H4 (cell line): Measurements from ENCODE around the gene ODF2. TPM values are rescaled to one million over a fixed set of nuclear protein-coding genes. Genes with fewer than 3 reads are reported as not detected.
"Not testable (repeated sequence)": the region's sequence is repeated elsewhere in the genome, so short reads cannot be mapped to it uniquely, and the experiment has no call there.

ENCODE experiments used
- DNase-seq: peaks from one replicate; pipeline ENCODE4 v3.0.0-alpha.2; 2015; ENCODE audit warnings: low spot score
- total RNA-seq: library from RNA; depleted of rRNA; stranded (reverse); fragments of >200 nt; shearing (Covaris generic); gene quantifications from 2 replicates; pipeline ENCODE4 v1.2.3, GENCODE V29; 2014

The ODF2 gene
- total RNA-seq, 1 experiment from 2014 or later: 28.6 TPM

DNA sequence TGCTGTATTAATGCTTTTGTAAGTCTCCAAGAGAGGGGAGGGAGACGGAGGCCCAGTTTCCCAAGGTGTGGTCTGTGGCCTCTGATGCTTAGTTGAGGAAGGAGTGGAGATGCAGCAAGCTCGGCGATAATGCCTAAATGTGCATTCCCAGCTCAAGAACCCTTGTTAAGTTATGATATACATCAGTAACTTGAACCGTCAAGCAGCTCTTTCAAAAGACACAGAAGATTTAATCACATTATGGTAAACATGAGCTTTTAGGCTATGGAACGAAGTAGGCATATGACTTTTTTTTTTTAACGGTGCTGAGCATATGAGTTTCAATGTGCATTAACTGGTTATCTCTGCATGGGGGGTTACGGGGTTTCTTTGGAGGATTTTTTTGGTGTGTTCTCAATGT lies 26.4 kb downstream of the ODF2 start:
- DNase-seq: no peak

DNA sequence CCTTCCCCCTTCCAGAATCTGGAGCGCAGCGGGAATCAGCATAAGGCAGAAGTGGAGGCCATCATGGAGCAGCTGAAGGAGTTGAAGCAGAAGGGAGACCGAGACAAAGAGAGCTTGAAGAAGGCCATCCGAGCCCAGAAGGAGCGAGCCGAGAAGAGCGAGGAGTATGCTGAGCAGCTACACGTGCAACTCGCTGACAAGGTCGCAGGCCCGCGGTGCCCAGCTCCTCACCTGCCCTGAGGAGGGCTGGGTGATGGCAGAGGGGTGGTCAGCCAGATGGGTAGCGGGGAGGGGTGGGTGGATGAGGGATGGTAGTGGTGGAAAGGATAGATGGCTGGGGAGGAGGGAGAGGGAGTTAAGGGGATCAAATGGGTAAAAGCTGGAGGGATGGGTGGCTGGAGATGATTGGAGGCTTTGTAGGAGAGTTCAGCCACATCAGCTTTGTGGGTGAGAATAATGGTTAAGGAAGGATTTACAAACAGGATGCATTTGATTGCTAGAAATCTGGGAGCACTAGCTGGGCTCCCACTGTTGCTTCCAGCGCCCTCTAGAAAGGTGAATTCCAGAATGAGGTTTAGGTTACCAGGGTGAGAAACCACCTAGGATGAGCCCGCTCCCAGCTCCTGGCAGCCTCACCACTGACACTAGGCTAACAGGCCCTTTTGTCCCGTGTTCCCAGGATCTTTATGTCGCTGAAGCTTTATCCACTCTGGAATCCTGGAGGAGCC lies 29.0 kb downstream of the ODF2 start:
- DNase-seq: no peak

DNA sequence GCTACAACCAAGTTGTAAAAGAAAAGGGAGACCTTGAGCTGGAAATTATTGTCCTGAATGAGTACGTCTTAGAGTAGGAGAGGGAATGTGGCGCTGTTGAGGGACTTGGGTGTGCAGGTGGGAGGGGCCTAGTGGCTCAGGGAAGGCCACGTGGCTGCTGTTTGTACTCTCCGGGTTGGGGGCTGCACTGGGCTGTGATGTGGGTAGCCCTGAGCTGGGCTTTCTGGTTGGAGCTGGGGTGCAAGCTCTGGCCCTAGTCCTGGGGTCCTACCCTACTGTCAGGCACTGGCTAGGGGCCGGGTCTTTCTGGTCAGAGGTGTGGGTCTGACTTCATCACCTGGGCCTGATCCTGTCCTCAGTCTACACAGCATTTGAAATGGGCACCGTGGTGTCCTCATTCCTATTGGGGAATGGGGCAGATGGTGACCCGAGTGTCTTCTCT lies 29.6 kb downstream of the ODF2 start:
- DNase-seq: no peak

DNA sequence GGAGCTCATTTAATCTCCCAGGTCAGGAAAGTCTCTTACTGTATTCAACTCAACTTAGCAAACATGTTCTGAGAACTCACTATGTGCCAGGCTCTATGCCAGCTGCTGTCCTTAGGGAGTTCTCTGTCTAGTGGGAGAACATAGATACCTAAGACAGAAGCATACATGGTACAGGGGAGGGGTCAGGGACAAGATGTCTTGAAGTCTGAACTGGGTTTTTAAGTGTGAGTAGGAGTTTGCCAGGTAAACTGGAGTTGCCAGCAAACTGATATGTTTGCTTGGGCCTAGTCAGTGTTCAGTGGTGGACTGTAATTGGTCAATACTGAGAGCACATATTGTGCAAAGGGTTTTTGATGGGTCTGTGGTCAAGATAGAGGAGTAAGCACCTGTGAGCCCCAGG lies 30.4 kb downstream of the ODF2 start:
- no peak for DNase-seq

DNA sequence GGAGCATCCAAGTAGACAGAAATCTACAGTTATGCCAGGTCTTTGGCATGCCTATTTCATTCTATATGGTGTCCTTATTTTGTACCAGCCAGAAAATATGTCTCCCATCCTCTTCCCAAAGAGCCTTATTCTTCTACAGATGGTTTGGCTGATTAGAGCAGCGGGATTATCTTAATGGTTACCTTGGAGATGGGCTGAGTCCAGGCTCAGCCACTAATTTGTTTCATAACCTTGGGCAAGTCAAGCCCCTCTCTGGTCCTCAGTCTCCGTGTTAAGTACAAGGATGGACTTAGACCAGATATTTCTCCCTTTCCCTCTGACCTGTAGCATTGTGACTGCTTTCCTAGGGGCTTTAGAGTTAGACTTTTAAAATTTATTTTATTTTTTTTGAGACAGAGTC lies 37.6 kb downstream of the ODF2 start:
- DNase-seq: no peak

DNA sequence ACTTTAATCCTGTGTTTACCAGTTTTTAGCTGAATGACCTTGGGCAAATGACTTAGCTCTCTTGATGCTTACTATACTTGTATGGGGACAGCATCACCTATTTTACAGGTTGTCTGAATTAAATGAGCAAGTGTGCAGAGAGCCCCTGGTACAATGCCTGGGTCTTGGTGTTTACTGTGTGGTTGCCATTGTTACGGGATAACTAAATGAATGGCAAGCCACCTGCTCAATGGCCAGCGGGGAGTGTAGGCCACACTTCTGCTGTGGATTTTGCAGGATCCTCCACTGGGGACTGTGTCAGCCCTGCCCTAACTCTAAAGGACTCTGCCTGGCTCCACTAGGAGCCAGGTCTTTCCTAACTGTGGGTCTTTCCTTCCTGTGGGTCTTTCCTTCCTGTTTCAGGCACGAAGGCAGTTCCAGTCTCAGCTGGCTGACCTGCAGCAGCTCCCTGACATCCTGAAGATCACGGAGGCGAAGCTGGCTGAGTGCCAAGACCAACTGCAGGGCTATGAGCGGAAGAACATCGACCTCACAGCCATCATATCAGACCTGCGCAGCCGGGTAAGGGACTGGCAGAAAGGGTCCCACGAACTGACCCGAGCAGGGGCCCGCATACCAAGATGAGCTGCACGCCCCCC lies 38.4 kb downstream of the ODF2 start:
- no peak for DNase-seq

DNA sequence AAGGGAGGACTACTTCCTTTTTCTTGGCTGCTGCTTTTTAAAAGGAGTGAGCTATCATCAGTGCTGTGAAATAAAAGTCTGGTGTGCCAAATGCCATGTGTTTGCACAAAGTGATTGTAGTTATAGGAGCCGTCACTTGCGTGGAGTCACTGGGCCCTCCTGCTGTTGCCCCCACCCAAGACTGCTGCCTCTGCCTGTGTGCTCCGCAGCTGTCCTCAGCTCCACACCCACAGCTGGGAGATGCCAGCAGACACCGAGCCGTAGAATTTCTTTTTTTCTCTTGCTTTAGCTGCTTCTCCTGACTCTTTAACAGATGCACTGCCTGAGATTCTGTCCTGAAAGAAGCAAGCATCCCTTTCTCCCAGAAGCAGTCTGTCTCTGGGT lies 38.9 kb downstream of the ODF2 start:
- DNase-seq: no peak

DNA sequence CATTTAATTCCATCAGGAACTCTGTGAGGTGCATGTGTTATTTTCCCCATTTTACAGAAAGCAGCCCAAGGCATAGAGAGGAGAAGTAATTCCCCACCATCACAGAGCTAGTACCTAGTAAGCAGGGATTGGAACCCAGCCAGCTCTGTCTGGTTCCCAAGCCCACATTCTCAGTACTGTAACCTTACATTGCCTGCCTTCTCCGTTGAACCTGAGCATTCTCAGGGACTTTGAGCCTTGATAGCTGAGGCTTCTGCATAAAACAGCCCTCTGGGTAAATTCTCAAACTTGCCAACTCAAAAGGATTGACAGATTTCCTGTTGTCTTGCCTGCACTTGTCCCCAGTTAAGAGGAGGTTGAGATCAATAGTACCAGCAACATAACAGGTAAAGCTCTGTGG lies 39.5 kb downstream of the ODF2 start:
- DNase-seq: no peak

DNA sequence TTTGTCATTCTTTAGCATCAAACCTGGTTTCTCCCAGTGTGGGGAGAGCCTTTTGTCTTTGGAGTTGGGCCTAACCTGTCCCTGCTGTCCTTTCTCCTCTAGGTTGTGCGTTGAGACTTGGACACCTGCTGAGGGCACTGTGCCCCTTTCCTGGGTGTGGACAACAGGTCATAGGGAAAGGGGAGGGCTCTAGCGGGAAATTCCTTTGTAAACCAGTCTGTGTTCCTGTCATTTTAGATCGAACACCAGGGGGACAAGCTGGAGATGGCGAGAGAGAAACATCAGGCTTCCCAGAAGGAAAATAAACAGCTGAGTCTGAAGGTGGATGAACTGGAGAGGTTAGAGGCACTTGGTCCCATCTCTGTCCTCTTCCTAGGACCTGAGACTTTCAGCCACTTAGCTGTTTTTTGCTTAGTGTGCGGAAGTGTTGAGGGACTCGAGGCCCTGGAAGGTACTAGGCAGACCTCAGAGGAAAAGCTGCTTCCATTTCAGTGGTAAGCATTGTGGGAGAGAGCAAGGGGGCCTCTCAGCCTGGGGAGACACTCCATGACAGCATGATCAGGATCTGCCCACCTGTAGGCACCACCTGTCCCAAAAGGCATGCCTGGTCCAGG lies 40.1 kb downstream of the ODF2 start:
- DNase-seq: no peak

DNA sequence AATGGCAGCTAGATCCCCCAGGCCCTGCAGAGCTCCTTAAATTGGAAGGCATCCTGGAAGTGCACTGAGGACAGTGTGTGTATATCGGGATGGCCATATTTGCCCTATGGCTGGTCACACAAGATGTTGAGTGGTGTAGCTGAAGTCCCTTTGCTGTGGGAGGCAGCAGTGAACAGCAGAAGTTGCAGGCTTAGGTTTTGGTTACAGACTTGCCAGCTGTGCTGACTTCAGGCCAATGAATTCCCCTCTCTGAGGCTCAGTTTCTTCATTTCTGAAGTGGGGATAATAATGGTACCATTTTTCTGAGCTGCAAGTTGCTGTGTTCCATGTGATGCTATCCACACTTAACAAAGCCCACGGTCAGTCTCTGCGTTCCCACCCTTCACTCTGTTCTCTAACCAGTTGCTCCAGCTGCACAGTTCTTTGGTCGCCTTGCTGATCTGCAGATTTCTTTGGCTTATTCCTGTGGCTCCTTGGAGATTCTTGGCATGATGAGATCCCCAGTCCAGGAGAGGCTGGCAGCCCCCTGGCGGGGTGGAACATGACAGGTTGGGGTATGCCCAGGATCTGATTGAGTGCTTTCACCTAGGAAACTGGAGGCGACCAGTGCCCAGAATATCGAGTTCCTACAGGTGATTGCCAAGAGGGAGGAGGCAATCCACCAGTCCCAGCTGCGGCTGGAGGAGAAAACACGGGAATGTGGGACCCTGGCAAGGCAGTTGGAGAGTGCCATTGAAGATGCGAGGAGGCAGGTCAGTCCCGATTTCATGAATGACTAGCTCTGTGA lies 42.2 kb downstream of the ODF2 start:
- no peak for DNase-seq

DNA sequence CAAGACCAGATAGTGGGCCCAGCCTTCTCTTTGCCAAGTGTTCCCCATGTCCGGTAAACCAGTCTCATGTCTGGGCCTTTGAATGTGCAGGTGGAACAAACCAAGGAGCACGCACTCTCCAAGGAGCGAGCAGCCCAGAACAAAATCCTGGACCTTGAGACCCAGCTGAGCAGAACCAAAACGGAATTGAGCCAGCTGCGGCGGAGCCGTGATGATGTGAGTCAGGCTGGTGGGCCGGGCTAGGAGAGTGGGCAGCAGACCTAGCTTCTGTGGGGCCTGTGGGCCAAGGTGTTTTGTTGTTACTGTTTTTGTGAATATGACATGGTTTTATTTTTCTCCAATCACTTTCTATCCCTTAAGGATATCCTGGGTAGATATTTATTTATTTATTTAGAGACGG lies 43.1 kb downstream of the ODF2 start:
- DNase-seq: no peak

DNA sequence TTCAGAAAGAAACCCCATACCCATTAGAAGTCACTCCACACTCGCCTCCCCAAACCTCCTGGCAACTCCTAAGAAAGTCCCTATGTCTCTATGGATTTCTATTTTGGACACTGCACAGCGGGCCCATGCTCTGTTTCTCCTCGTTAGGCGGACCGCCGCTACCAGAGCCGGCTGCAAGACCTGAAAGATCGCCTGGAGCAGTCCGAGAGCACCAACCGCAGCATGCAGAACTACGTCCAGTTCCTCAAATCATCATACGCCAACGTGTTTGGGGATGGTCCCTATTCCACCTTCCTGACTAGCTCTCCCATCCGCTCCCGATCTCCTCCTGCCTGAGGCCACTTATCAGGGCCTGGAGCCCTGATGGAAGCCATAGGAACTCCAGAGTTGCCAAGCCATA lies 44.1 kb downstream of the ODF2 start:
- DNase-seq: no peak

DNA sequence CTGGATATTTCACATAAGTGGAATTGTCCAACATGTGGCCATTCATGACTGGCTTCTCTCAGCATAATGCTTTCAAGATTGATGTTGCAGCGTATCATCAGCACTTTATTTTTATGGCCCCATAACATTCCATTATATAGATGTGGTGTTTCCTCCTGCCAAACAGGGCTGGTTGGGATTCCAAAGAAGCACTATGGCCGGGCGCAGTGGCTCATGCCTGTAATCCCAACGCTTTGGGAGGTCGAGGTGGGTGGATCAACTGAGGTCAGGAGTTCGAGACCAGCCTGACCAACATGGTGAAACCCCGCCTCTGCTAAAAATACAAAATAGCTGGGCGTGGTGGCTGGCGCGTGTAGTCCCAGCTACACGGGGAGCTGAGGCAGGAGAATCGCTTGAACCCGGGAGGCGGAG lies 47.6 kb downstream of the ODF2 start:
- DNase-seq: not testable (repeated sequence)

DNA sequence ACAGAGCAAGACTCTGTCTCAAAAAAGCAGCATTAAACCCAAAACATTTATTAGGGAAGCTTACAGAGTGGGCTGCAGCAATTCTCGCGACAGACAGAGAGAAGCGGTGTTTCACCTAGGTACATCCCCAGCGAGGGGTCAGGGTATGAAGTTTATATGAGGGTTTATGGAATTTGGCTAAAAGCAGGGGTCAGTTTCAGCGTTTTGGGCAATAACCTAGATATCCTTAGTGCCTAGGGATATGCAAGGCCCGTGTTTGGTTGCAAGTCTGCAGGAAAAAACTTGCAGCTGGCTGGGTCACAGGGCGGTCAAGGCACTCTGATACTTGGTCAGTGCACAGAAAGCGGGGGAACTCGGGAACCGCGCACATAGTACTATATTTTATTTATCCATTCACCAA lies 48.1 kb downstream of the ODF2 start:
- no peak for DNase-seq

DNA sequence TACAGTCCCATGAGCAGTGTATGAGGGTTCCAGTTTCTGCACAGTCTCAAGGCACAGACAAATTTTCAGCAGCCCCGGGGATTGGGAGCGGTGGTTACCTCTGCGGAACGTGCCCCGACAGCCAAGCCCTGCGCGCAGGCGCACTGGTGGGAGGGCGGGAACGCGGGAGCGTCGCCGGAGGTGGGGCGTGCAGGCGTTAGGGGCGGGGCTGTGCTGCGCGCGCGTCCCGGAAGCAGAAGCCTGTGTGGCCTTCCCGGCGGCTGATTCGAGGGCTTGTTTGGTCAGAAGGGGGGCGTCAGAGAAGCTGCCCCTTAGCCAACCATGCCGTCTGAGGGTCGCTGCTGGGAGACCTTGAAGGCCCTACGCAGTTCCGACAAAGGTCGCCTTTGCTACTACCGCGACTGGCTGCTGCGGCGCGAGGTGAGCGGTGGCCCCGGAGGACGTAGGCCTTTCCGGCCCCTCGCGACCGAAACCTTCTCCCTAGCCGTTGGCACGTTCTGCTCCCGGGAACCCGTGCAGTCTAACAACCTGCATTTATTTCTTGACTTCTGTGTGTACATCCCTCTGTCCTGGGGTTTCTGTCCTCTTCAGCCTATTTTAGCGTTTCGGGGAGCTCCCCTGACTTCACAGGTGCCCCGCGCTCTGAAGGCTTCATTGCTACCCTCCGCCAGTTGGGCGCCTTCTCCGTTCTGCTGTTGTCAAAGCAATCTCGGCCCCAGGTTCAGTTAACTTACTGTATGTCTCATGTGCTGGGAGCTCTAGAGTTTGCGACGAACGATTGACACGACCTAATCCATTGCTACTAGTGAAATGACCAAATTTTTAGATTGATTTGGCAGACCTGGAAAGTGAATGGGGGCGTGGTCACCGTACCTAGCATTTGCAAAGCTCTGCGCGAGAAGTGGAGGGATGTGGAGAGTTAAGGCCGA lies 48.9 kb downstream of the ODF2 start, which contains the start of gene GLE1:
GLE1 (plus strand) TSS at position 235 of the 929 bp plus-strand sequence; CDS start at position 322, 87 bp downstream.
- DNase-seq: peak; percentile 79

DNA sequence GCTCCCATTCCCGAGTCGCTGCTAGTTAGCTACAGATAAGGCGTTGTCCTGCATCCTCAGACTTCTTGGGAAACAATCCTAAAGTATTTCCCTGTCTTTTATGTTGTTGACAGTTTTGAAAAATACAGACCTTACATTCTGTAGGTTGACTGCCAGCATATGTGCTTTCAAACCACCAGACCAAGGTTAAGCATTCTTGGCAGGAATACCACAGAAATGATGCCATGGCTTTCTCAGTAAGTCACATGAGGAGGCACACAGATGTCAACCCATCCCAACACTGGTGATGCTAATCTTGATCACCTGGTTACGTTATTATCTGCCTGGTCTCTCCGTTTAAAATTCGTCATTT lies 49.6 kb downstream of the ODF2 start:
- no peak for DNase-seq

DNA sequence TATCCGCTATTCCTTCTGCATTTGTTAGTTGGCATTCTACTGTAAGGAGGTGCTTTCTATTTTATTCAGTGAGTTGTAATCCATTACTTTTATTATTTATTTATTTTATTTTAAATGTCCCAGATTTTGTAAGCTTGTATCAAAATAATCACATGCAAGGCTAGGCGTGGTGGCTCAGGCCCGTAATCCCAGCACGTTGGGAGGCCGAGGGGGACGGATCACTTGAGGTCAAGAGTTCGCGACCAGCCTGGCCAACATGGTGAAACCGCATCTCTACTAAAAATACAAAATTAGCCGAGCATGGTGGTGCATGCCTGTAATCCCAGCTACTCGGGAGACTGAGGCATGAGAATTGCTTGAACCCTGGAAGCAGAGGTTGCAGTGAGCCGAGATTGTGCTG lies 50.1 kb downstream of the ODF2 start:
- not testable (repeated sequence) for DNase-seq

DNA sequence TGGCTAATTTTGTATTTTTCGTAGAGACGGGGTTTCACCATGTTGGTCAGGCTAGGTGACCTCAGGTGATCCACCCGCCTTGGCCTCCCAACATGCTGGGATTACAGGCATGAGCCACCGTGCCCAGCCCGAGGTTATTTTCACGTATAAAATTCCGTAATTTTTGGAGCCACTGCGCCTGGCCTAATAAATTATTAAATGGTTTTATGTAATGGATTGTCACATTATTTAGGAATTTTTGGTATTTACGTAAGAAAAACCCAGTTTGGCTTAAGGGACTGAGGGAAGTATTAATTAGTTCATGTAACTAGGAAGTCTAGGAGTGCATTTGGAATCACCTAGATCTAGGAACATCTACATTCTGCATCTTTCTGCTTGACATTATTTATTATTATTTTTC lies 57.0 kb downstream of the ODF2 start:
- no peak for DNase-seq

DNA sequence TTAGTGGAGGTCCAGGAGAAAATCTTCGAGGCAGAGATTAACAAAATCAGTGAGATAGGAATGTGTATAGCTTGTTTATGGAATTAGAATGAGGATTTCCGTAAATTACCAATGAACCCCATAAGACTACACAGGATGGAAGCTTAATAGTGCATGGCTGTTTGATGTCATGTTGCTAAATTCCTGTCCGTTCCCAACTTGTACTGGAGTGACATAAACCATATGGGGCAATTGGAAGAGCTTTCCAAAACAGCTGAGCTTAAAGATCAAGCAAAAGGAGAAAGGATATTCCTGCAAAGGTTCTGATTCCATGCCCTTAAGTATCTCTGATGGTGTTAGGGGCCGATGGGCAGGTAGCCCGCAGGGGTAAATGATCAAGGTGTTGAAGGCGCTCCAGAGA lies 66.2 kb downstream of the ODF2 start:
- DNase-seq: no peak

DNA sequence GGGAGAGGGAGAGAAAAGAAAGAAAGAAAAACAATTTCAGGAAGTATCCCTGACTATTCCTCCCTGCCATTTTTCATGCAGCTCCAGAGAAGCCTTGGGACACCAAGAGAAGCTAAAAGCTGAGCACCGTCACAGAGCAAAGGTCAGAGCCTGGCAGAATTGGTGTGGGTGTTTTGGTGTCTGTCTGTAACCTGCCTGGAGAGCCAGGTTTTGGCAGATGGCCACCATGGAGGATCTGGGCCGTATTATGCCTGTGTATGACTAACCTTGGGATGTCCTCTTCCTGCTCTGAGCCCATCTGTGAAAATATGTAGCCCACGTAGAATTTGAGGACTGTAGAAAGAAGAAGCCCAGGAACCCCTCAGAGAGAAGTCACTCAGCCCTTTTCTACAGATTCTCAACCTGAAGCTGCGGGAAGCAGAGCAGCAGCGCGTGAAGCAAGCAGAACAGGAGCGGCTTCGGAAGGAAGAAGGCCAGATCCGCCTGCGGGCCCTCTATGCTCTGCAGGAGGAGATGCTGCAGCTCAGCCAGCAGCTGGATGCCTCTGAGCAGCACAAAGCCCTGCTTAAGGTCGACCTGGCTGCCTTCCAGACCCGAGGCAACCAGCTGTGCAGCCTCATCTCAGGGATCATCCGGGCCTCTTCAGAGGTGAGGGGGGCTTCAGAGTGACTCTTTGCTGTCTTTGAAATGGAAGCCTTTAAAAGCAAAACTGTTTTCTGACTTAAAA lies 67.6 kb downstream of the ODF2 start:
- DNase-seq: no peak

DNA sequence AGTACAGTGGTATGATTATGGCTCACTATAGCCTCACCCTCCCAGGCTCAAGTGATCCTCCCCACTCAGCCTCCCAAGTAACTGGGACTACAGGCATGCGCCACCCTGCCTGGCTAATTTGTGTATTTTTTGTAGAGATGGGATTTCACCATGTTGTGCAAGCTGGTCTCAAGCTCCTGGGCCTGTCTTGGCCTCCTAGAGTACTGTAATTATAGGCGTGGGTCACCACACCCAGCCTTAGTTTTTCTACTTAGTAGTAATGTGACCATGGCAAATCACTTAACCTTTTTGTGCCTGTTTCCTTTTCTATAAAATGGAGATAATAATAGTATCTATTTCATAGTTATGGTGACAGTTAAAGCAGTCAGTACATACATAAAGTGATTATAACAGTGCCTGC lies 70.9 kb downstream of the ODF2 start:
- DNase-seq: no peak
